HEK293 (cell line): ENCODE measurements around the gene MAP7.
"Not testable (repeated sequence)": the region's sequence is repeated elsewhere in the genome, so short reads cannot be mapped to it uniquely, and the experiment has no call there.

Experiments
- CTCF ChIA-PET: fragments of 350-600 bp; formaldehyde crosslinking; extraction: SDS; loops from one replicate; lab custom pipeline; 2021; ENCODE audit warnings: antibody characterized with exemption; lab: Yijun Ruan, JAX
- POLR2A ChIA-PET: fragments of 300-600 bp; formaldehyde crosslinking; extraction: SDS; loops from one replicate; lab custom pipeline; 2020; ENCODE audit warnings: antibody characterized with exemption, inconsistent platforms; lab: Yijun Ruan, JAX
- H3K27ac ChIP-seq: fragments of 200-500 bp; sonication (Bioruptor generic); 2 replicates; pipeline ENCODE4 v1.5.1; 2014; ENCODE audit warnings: low read depth, low read length, control low read depth, inconsistent platforms; ENCODE audit errors: extremely low read depth
- H3K36me3 ChIP-seq, 2 experiments: fragments of 200-500 bp in 1 of 2; sonication (Bioruptor generic) in 1 of 2; 1 replicate in 1 of 2; 2 replicates in 1 of 2; pipeline ENCODE4 v1.5.1; 2014 to 2017; ENCODE audit warnings: inconsistent platforms in 2 of 2, low read length in 2 of 2; ENCODE audit not compliant: control insufficient read depth in 2 of 2, insufficient read depth in 1 of 2
- H3K4me1 ChIP-seq: fragments of 200-500 bp; sonication (Bioruptor generic); 2 replicates; pipeline ENCODE4 v1.5.1; 2014; ENCODE audit warnings: mild to moderate bottlenecking, low read length, inconsistent platforms; ENCODE audit not compliant: control insufficient read depth, insufficient read depth
- H3K4me3 ChIP-seq: 2 replicates; pipeline ENCODE4 v1.5.1; 2011; ENCODE audit warnings: low read depth, mild to moderate bottlenecking, control low read depth, low read length, moderate library complexity
- H3K9me3 ChIP-seq: fragments of 200-500 bp; sonication (Bioruptor generic); 2 replicates; pipeline ENCODE4 v1.5.1; 2014; ENCODE audit warnings: low read depth, low read length, inconsistent platforms; ENCODE audit not compliant: control insufficient read depth, insufficient read depth
- MYNN ChIP-seq: fragments of 450-650 bp; formaldehyde crosslinking; IDR thresholded peaks from 2 replicates; pipeline ENCODE4 v1.5.1; 2016; ENCODE audit warnings: missing biosample characterization, missing genetic modification characterization, borderline replicate concordance
- SP3 ChIP-seq: fragments of 450-650 bp; formaldehyde crosslinking; IDR thresholded peaks from 2 replicates; pipeline ENCODE4 v1.5.1; 2016; ENCODE audit warnings: missing biosample characterization, missing genetic modification characterization
- ZNF10 ChIP-seq: fragments of 450-650 bp; formaldehyde crosslinking; IDR thresholded peaks from 2 replicates; pipeline ENCODE4 v1.5.1; 2017; ENCODE audit warnings: missing biosample characterization, missing genetic modification characterization
- ZNF146 ChIP-seq: fragments of 450-650 bp; formaldehyde crosslinking; IDR thresholded peaks from 2 replicates; pipeline ENCODE4 v1.5.1; 2016; ENCODE audit warnings: missing biosample characterization, missing genetic modification characterization
- ZNF335 ChIP-seq: fragments of 450-650 bp; formaldehyde crosslinking; conservative IDR thresholded peaks from 2 replicates; pipeline ENCODE4 v1.5.1; 2016; ENCODE audit warnings: missing biosample characterization, missing genetic modification characterization
- ZNF341 ChIP-seq: fragments of 450-650 bp; formaldehyde crosslinking; IDR thresholded peaks from 2 replicates; pipeline ENCODE4; 2016; ENCODE audit warnings: low read depth, missing biosample characterization, missing genetic modification characterization
- ZNF514 ChIP-seq: fragments of 450-650 bp; formaldehyde crosslinking; IDR thresholded peaks from 2 replicates; pipeline ENCODE4 v1.5.1; 2016; ENCODE audit warnings: missing biosample characterization, missing genetic modification characterization
- ZNF776 ChIP-seq: fragments of 450-650 bp; formaldehyde crosslinking; IDR thresholded peaks from 2 replicates; pipeline ENCODE4 v1.5.0; 2017; ENCODE audit warnings: missing biosample characterization, missing genetic modification characterization, borderline replicate concordance
- ZNF777 ChIP-seq: fragments of 450-650 bp; formaldehyde crosslinking; IDR thresholded peaks from 2 replicates; pipeline ENCODE4 v1.5.1; 2017; ENCODE audit warnings: missing biosample characterization, missing genetic modification characterization, borderline replicate concordance
- ZNF792 ChIP-seq: fragments of 450-650 bp; formaldehyde crosslinking; IDR thresholded peaks from 2 replicates; pipeline ENCODE4 v1.5.1; 2016; ENCODE audit warnings: missing biosample characterization, missing genetic modification characterization
- TF ChIP-seq, protein P1 (sequence below): fragments of 450-650 bp; formaldehyde crosslinking; conservative IDR thresholded peaks from 2 replicates; pipeline ENCODE4 v1.5.1; 2016; ENCODE audit warnings: low read depth, missing biosample characterization, missing genetic modification characterization
- TF ChIP-seq, protein P2 (sequence below): fragments of 450-650 bp; formaldehyde crosslinking; IDR thresholded peaks from 2 replicates; pipeline ENCODE4 v1.5.1; 2017; ENCODE audit warnings: missing biosample characterization, missing genetic modification characterization
- TF ChIP-seq, protein P3 (sequence below): fragments of 450-650 bp; formaldehyde crosslinking; IDR thresholded peaks from 2 replicates; pipeline ENCODE4 v1.5.1; 2016; ENCODE audit warnings: missing biosample characterization, missing genetic modification characterization
- TF ChIP-seq, protein P4 (sequence below): fragments of 450-650 bp; formaldehyde crosslinking; IDR thresholded peaks from 2 replicates; pipeline ENCODE4 v1.5.1; 2016; ENCODE audit warnings: missing biosample characterization, missing genetic modification characterization
- TF ChIP-seq, protein P5 (sequence below): fragments of 450-650 bp; formaldehyde crosslinking; IDR thresholded peaks from 2 replicates; pipeline ENCODE4 v1.5.1; 2016; ENCODE audit warnings: missing biosample characterization, missing genetic modification characterization
- TF ChIP-seq, protein P6 (sequence below): fragments of 450-650 bp; formaldehyde crosslinking; IDR thresholded peaks from 2 replicates; pipeline ENCODE4 v1.5.1; 2017; ENCODE audit warnings: missing biosample characterization, mild to moderate bottlenecking, missing genetic modification characterization, moderate library complexity

Gene MAP7

DNA sequence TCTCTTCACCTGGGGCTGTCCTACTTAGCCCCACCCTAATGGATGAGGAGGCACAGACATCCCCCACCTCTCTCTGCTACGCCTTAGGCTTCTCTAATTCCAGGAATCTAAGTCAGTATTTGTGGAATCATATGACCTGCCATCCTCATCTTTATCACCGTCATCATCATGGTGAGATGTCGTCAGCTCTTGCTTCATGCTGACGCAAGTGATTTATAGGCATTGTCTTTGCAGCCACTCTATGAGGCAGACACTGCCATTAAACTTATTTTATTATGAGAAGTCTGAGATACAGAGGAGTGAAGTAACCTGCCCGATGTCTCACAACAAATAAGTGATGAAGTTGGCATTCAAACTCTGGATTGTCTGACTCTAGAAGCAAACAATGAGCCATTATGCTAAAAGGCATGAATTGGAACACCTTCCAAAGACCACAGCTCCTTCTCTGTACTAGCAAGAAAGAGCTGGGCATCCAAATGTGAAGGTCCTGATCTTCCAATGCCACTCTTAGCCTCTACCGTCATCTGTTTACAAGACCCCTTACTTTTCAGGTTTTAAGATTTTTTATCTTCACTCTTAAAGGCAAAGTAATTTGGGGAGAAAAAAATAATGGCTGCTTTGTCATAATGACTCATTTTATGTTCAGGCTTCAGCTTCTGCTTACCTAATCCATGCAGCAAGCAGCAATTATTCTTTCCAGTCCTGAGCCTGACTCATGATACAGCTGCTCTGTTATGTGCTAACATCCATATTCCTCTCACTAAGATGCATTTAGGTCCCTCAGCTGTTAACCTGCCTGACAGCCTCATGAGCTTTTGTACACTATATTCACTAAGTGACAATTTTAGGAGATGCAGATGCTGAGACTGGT lies 146.9 kb downstream of the MAP7 start (continued):
- TF ChIP-seq, protein P1, sequence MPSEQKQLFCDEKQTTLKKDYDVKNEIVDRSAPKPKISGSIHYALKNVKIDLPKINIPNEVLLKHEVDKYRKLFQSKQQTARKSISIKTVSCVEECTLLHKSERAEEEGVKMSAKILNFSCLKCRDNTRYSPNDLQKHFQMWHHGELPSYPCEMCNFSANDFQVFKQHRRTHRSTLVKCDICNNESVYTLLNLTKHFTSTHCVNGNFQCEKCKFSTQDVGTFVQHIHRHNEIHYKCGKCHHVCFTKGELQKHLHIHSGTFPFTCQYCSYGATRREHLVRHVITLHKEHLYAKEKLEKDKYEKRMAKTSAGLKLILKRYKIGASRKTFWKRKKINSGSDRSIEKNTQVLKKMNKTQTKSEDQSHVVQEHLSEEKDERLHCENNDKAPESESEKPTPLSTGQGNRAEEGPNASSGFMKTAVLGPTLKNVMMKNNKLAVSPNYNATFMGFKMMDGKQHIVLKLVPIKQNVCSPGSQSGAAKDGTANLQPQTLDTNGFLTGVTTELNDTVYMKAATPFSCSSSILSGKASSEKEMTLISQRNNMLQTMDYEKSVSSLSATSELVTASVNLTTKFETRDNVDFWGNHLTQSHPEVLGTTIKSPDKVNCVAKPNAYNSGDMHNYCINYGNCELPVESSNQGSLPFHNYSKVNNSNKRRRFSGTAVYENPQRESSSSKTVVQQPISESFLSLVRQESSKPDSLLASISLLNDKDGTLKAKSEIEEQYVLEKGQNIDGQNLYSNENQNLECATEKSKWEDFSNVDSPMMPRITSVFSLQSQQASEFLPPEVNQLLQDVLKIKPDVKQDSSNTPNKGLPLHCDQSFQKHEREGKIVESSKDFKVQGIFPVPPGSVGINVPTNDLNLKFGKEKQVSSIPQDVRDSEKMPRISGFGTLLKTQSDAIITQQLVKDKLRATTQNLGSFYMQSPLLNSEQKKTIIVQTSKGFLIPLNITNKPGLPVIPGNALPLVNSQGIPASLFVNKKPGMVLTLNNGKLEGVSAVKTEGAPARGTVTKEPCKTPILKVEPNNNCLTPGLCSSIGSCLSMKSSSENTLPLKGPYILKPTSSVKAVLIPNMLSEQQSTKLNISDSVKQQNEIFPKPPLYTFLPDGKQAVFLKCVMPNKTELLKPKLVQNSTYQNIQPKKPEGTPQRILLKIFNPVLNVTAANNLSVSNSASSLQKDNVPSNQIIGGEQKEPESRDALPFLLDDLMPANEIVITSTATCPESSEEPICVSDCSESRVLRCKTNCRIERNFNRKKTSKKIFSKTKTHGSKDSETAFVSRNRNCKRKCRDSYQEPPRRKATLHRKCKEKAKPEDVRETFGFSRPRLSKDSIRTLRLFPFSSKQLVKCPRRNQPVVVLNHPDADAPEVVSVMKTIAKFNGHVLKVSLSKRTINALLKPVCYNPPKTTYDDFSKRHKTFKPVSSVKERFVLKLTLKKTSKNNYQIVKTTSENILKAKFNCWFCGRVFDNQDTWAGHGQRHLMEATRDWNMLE (tag by site-specific recombination), result peak; percentile 60
- TF ChIP-seq, protein P2, sequence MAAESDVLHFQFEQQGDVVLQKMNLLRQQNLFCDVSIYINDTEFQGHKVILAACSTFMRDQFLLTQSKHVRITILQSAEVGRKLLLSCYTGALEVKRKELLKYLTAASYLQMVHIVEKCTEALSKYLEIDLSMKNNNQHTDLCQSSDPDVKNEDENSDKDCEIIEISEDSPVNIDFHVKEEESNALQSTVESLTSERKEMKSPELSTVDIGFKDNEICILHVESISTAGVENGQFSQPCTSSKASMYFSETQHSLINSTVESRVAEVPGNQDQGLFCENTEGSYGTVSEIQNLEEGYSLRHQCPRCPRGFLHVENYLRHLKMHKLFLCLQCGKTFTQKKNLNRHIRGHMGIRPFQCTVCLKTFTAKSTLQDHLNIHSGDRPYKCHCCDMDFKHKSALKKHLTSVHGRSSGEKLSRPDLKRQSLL (tag by site-specific recombination), result 0 out of 2 replicates have a peak, but pooled peaks have one; percentile 35

DNA sequence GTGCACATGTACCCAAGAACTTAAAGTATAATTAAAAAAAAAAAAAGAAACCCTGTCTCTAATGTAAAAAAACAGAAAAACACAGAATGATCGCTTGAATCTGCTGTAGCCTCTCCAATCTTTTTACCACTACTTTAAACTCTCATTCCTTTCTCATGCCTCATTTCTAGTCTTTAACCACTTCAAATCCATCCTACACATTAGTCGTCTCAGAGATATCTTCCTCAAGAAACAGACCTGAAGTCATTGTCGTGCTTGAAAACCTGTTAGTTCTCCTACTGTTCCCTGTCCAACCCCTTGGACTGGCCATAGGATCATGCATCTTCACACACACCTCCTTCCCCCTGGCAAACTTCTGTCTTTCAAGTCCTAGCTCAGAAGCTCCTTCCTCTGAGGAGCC lies 148.5 kb downstream of the MAP7 start:
- H3K4me3 ChIP-seq, result no peak overlapping the region
- no peak overlapping the region for H3K27ac ChIP-seq
- peaks cover 3% of the 10 kb centered on the region for H3K4me1 ChIP-seq

DNA sequence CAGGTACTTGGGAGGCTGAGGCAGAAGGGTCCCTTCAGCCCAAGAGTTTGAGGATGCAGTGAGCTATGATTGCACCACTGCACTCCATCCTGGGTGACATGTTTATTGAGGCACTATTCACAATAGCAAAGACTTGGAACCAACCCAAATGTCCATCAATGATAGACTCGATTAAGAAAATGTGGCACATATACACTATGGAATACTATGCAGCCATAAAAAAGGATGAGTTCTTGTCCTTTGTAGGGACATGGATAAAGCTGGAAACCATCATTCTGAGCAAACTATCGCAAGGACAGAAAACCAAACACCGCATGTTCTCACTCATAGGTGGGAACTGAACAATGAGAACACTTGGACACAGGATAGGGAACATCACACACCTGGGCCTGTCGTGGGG lies 149.0 kb downstream of the MAP7 start:
- TF ChIP-seq, protein P3, sequence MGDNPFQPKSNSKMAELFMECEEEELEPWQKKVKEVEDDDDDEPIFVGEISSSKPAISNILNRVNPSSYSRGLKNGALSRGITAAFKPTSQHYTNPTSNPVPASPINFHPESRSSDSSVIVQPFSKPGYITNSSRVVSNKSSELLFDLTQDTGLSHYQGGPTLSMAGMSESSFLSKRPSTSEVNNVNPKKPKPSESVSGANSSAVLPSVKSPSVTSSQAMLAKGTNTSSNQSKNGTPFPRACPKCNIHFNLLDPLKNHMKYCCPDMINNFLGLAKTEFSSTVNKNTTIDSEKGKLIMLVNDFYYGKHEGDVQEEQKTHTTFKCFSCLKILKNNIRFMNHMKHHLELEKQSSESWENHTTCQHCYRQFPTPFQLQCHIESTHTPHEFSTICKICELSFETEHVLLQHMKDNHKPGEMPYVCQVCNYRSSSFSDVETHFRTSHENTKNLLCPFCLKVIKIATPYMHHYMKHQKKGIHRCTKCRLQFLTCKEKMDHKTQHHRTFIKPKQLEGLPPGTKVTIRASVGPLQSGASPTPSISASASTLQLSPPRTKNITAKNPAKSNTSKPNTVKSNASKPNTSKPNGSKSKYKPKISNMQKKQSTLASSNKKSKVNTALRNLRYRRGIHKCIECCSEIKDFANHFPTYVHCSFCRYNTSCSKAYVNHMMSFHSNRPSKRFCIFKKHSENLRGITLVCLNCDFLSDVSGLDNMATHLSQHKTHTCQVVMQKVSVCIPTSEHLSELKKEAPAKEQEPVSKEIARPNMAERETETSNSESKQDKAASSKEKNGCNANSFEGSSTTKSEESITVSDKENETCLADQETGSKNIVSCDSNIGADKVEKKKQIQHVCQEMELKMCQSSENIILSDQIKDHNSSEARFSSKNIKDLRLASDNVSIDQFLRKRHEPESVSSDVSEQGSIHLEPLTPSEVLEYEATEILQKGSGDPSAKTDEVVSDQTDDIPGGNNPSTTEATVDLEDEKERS (tag by site-specific recombination), result 0 out of 2 replicates have a peak, but pooled peaks have one; percentile 46
- TF ChIP-seq ZNF146 (tag by site-specific recombination), result peak; percentile 99
- TF ChIP-seq, protein P4, sequence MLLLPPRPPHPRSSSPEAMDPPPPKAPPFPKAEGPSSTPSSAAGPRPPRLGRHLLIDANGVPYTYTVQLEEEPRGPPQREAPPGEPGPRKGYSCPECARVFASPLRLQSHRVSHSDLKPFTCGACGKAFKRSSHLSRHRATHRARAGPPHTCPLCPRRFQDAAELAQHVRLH (tag by site-specific recombination), result peak; percentile 55; the same call in 1 of the 2 replicates
- TF ChIP-seq, all 188 proteins: peak for 3; not testable (repeated sequence) for 185
- H3K4me1 ChIP-seq, H3K36me3 ChIP-seq, H3K4me3 ChIP-seq, POLR2A ChIA-PET, H3K27ac ChIP-seq, H3K9me3 ChIP-seq: not testable (repeated sequence)
- CTCF ChIA-PET, result interaction anchor here (0.5 kb wide), 1 partner anchor 391 kb away, joined by 3 read pairs; the partner anchor contains the start of gene MAP3K5

More for the DNA sequence above, 148.5 kb downstream of the MAP7 start:
- POLR2A ChIA-PET, result no interaction called here
- peaks cover 0 to 7% of the 10 kb centered on the region in 2 experiments; a peak in 2 of 3 replicates for H3K36me3 ChIP-seq
- H3K9me3 ChIP-seq, result no peaks in the 10 kb centered on the region
- TF ChIP-seq SP3 (tag by site-specific recombination) (no peak), ZNF10 (tag by site-specific recombination) (no peak), ZNF341 (tag by site-specific recombination) (no peak), ZNF792 (tag by site-specific recombination) (no peak), ZNF335 (tag by site-specific recombination) (no peak), ZNF776 (tag by site-specific recombination) (no peak), MYNN (tag by site-specific recombination) (no peak), ZNF514 (no peak), ZNF777 (tag by site-specific recombination) (no peak)
- TF ChIP-seq, protein P5, sequence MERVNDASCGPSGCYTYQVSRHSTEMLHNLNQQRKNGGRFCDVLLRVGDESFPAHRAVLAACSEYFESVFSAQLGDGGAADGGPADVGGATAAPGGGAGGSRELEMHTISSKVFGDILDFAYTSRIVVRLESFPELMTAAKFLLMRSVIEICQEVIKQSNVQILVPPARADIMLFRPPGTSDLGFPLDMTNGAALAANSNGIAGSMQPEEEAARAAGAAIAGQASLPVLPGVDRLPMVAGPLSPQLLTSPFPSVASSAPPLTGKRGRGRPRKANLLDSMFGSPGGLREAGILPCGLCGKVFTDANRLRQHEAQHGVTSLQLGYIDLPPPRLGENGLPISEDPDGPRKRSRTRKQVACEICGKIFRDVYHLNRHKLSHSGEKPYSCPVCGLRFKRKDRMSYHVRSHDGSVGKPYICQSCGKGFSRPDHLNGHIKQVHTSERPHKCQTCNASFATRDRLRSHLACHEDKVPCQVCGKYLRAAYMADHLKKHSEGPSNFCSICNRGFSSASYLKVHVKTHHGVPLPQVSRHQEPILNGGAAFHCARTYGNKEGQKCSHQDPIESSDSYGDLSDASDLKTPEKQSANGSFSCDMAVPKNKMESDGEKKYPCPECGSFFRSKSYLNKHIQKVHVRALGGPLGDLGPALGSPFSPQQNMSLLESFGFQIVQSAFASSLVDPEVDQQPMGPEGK (tag by site-specific recombination), result no peak
- TF ChIP-seq, protein P6, sequence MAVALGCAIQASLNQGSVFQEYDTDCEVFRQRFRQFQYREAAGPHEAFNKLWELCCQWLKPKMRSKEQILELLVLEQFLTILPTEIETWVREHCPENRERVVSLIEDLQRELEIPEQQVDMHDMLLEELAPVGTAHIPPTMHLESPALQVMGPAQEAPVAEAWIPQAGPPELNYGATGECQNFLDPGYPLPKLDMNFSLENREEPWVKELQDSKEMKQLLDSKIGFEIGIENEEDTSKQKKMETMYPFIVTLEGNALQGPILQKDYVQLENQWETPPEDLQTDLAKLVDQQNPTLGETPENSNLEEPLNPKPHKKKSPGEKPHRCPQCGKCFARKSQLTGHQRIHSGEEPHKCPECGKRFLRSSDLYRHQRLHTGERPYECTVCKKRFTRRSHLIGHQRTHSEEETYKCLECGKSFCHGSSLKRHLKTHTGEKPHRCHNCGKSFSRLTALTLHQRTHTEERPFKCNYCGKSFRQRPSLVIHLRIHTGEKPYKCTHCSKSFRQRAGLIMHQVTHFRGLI (tag by site-specific recombination), result no peak
- CTCF ChIA-PET, result interaction anchor here (0.5 to 1.2 kb wide), 2 partner anchors 9 to 525 kb away, joined by 3 read pairs; no protein-coding TSS in a partner anchor
